Retinal pigment epithelial cell (primary cell): ENCODE measurements around the gene CSMD2.

Experiments used
- DNase-seq: peaks from one replicate; pipeline ENCODE4 v3.0.0-alpha.2; 2010; ENCODE audit warnings: low read depth
- H3K4me3 ChIP-seq: 2 replicates; pipeline ENCODE4 v1.5.1; 2011; ENCODE audit warnings: mild to moderate bottlenecking, low read length, control low read depth, moderate library complexity
- TF ChIP-seq, protein P1 (sequence below): conservative IDR thresholded peaks from 2 replicates; pipeline ENCODE4 v1.5.1; 2011; ENCODE audit warnings: low read depth, low read length, control low read depth, inconsistent platforms

The CSMD2 gene

DNA sequence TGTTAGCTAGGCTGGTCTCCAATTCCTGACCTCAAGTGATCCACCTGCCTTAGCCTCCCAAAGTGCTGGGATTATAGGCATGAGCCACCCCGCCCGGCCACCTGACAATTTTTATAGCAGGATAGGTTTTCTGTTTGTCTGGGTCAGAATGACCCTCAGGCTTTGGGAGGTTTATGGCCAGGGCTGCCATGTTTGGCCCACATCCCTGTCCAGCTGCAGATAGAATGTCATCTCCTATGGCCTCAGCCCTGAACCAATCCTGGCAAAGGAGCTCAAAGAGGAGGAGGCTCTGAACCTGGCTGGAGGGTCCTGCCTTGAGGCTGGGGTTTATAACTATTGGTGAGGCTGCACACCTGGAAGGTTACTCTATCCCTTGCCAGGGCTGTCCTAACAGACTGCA, 218.2 kb downstream of the CSMD2 start:
- H3K4me3 ChIP-seq: no peak overlapping the region
- DNase-seq: no peak
- TF ChIP-seq, protein P1, sequence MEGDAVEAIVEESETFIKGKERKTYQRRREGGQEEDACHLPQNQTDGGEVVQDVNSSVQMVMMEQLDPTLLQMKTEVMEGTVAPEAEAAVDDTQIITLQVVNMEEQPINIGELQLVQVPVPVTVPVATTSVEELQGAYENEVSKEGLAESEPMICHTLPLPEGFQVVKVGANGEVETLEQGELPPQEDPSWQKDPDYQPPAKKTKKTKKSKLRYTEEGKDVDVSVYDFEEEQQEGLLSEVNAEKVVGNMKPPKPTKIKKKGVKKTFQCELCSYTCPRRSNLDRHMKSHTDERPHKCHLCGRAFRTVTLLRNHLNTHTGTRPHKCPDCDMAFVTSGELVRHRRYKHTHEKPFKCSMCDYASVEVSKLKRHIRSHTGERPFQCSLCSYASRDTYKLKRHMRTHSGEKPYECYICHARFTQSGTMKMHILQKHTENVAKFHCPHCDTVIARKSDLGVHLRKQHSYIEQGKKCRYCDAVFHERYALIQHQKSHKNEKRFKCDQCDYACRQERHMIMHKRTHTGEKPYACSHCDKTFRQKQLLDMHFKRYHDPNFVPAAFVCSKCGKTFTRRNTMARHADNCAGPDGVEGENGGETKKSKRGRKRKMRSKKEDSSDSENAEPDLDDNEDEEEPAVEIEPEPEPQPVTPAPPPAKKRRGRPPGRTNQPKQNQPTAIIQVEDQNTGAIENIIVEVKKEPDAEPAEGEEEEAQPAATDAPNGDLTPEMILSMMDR: no peak

DNA sequence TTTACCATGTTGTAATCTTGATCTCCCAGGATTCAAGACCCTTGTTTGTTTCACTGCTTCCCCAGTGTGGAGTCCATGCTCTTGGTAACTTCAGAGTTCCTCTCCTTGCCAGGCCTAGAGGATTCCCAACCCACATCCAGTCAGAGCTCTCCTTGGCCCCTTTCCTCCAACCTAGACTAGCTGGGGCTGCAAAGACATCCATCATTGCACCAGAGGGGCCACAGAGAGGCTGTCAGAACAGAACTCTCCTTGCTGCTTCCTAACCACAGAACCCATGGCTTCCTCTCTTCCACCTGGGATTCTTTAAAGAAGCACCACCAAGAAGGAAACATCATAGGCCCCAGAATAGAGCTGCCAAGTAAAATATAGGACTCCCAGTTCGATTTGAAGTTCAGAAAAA, 220.2 kb downstream of the CSMD2 start:
- TF ChIP-seq, protein P1: no peak
- DNase-seq: no peak
- no peak overlapping the region for H3K4me3 ChIP-seq

DNA sequence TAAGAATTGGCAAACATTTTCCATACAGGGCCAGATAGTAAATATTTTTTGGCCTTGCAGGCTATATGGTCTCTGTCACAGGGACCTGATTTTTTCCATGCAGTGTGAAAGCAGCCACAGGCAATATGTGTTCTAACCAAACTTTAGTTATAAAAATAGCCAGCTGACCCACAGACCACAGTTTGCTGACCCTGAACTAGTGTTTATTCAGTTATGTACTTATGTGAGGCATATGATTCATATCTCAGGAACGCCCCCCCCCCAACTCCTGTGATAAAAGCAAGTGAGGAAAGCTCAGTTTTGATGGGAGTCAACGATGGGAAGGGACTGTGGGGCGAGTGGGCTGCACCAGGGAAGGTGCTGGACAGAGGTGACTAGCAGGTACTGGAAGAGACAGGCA, 221.1 kb downstream of the CSMD2 start:
- TF ChIP-seq, protein P1: no peak
- DNase-seq: peak; percentile 35
- H3K4me3 ChIP-seq: no peak overlapping the region

DNA sequence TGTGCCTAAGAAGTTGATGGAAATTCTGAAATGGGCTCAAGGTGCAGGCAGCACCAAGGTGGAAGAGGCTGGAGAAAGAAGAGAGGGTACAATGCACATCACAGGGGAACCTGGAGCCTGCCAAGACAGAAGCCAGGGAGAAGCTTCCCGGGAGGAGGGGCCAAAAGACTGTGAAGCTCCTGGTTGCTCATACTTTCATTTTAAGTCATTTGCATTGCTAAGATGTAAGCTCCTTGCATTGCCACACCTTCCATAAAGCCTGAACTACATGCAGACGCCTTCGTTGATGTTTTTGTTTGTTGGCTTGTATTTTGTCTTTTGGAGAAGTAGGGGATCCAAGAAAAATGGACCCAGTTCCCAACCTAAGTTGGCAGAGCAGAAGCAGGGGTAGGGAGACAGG, 232.2 kb downstream of the CSMD2 start:
- no peak overlapping the region for H3K4me3 ChIP-seq
- TF ChIP-seq, protein P1: no peak
- no peak for DNase-seq

DNA sequence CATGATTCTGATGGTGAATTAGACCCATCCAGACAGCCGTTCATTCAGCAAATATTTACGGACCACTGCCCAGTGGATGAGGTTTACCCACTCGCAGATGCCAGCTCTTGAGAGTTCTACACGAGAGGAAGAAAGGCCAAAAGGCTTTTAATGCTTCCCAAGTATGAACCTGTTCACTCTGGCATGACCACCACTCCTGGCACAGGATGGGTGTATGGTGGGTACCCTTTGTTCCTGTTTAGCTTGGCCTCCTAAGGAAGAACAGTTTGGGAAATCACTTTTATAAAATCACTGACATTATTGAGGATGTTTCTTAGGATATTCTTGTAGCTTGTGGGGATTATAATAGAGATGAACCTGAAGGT, 233.9 kb downstream of the CSMD2 start:
- TF ChIP-seq, protein P1: no peak
- no peak overlapping the region for H3K4me3 ChIP-seq
- DNase-seq: no peak

DNA sequence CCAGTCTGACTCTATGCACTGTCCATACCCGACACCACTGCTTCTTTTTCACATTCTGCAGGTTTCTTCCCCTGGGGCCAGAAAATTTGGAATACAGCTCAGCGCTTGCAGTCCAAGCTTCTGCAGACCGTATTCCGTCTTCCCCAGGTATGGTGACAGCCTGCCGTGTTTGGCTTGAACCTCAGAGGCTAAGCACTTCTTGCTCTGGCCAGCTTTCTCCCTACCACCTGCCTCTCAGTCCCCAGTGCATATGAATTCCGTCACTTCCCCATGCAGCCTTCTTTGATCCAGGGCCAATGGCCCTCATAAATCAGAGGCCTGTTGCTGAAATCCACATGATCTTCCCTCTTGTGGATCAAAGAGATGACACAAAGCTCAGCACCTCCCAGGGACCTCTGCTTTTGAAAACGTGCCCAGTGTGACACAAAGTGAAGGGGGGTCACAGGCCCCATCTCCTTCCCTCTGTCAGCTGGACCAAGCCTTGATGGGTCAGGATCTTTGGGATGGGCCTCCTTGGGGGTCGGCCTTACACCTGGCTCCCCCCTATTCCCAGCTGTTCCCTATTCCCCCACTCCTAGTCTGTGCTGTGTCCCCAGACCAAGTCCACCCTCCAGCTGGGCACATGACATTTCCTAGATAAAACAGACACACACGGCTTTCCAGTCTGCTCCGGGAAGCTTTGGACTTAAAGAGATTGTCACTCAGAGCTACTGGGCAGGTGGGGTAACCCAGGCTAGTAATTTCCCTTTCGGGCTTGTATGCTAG, 234.5 kb downstream of the CSMD2 start:
- no peak for DNase-seq
- TF ChIP-seq, protein P1: no peak
- no peak overlapping the region for H3K4me3 ChIP-seq

DNA sequence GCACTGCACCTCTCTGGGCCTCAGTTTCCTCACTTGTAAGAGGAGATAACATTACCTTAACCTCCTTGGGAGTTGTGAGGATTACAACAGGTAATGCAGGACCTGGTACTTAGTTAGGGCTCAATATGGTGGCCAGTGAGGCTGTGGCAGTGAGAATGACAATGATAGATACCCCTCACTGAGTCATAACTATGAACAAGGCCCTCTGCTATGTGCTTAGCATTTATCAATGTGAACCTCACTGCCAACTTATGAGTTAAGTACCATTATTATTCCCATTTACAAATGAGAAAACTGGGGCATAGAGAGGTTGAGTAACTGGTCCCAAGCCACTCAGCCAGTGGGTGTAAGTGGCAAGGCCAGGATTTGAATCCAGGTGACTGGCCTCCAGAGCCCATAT, 236.8 kb downstream of the CSMD2 start:
- no peak for DNase-seq
- H3K4me3 ChIP-seq: no peak overlapping the region
- TF ChIP-seq, protein P1: no peak
